Fibroblast of lung (primary cell): Measurements from ENCODE around the gene CRMP1.

Experiments used
- CTCF ChIP-seq, 2 donors: IDR thresholded peaks in 1 of 2; conservative IDR thresholded peaks in 1 of 2; 1 replicate in 1 of 2; 2 replicates in 1 of 2; pipeline ENCODE4 v1.5.1; 2011 to 2012; ENCODE audit warnings: low read length in 2 of 2, control low read depth in 1 of 2, inconsistent platforms in 1 of 2, low read depth in 1 of 2, mild to moderate bottlenecking in 1 of 2
- EZH2 ChIP-seq: IDR thresholded peaks from 2 replicates; pipeline ENCODE4 v1.5.1; 2012; ENCODE audit warnings: low read length, control low read depth, mild to moderate bottlenecking; ENCODE audit errors: missing control alignments

- no peak for TF ChIP-seq CTCF (conservative IDR thresholded peaks at IDR 0.05 in 1 of 2, IDR thresholded peaks at IDR 0.05 in 1 of 2; ENCODE audit: low read depth in 1 of 2, low read length in 2 of 2)
- TF ChIP-seq EZH2, result no peak
These were observed 26.7 kb upstream of the CRMP1 start for GRCh38 chr4:5919571-5919970.
